Large intestine (tissue), 12 donors: ENCODE measurements around the gene TP53TG3. TPM values are rescaled to one million over a fixed set of nuclear protein-coding genes. Genes with fewer than 3 reads are reported as not detected.
"Not testable (repeated sequence)": the region's sequence is repeated elsewhere in the genome, so short reads cannot be mapped to it uniquely, and the experiment has no call there.

Experiments used
- DNase-seq, 2 donors: peaks; one replicate each; pipeline versions ENCODE4 v3.0.0 to v3.0.0-alpha.2; 2013
- H3K27ac ChIP-seq: one replicate; pipeline ENCODE4 v1.5.1; 2013; ENCODE audit warnings: low read length
- H3K27me3 ChIP-seq: 2 replicates; pipeline ENCODE4 v1.6.1; 2013; ENCODE audit warnings: low read length; ENCODE audit not compliant: control insufficient read depth, insufficient read depth
- H3K36me3 ChIP-seq: 2 replicates; pipeline ENCODE4 v1.6.1; 2013; ENCODE audit warnings: low read length; ENCODE audit not compliant: control insufficient read depth, insufficient read depth
- H3K4me1 ChIP-seq: one replicate; pipeline ENCODE4 v1.6.1; 2013; ENCODE audit warnings: low read length; ENCODE audit not compliant: control insufficient read depth, insufficient read depth
- H3K4me3 ChIP-seq: one replicate; pipeline ENCODE4 v1.5.1; 2013; ENCODE audit warnings: low read length
- H3K9me3 ChIP-seq: one replicate; pipeline ENCODE4 v1.6.1; 2013; ENCODE audit warnings: mild to moderate bottlenecking, low read depth, low read length, moderate library complexity; ENCODE audit not compliant: control insufficient read depth
- WGBS: methylation state at CpG from one replicate; pipeline ENCODE4 v1.1.5; 2013; ENCODE audit warnings: low lambda C conversion rate; ENCODE audit not compliant: insufficient coverage; 5-methylcytosine and 5-hydroxymethylcytosine counted together
- long read RNA-seq, 11 donors: transcript quantifications; one replicate each; lab custom pipeline, GENCODE V29; 2026
- polyA plus RNA-seq: library from polyadenylated mRNA; unstranded; fragments of 120-200 nt; gene quantifications from one replicate; pipeline ENCODE4 v1.2.1, GENCODE V29; 2013

TP53TG3 gene, protein sequence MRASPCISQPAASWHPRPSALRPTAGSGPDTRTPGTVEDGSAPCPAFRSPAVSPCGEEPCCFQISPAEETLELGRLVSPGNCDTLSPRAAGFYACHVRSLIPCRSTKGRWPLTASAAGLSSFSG
- not detected for polyA plus RNA-seq
- long read RNA-seq, donor 1 = 0 reads
- long read RNA-seq, donor 2 = 0 reads
- long read RNA-seq, donor 3 = 0 reads
- long read RNA-seq, donor 4 = 0 reads
- long read RNA-seq, donor 5 = 0 reads
- long read RNA-seq, donor 6 = 0 reads
- long read RNA-seq, donor 7 = 0 reads
- long read RNA-seq, donor 8 = 0 reads
- long read RNA-seq, donor 9 = 0 reads
- long read RNA-seq, donor 10 = 0 reads
- long read RNA-seq, donor 11 = 0 reads

DNA sequence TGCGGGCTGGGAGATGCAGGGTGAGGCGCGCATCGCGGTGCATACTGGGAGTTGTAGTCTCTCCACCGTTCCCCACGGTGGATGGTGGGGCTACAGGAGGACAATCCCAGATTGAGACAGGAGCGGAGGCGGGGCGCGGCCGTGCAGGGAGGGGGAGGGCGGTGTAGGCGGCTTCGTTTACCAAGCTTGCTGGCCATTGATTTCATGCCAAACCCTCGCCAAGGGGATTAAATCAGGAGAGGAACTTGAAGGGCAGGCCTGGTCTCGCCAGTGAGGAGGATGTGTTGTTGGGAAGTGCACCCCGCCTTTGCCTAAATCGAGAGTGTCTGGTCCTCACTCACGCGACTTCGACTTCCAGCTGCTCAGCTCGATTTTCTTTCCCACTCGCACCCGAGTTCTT is at the start of gene TP53TG3:
TSS of gene TP53TG3 (minus strand) at position 101 of the 400 bp plus-strand sequence. CDS start at position 33, 68 bp downstream.
- not testable (repeated sequence) for H3K27ac ChIP-seq, DNase-seq, H3K27me3 ChIP-seq, H3K9me3 ChIP-seq, H3K4me3 ChIP-seq, H3K36me3 ChIP-seq, H3K4me1 ChIP-seq
- no CpG with 5 or more reads among the region's 25 CpGs for WGBS

DNA sequence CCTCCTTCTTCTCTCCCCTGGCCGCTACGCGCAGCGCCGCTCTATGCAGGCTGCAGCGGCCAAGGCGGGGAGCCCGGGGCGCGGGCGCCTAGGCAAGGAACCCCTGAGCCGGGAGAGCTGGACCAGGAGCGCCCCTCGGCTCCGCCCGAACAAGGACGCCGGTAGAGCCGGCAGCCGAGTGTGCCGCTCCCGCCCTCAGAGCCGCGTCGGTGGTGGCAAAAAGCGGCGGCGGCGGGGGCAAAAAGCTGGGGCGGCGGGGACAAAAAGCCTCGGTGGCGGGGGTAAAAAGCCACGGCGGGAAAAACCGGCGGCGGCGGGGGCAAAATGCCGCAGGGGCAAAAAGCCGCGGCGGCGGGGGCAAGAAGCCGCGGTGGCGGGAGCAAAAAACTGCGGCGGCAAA is 25.1 kb downstream of the TP53TG3 start:
- no CpG with 5 or more reads among the region's 49 CpGs for WGBS

DNA sequence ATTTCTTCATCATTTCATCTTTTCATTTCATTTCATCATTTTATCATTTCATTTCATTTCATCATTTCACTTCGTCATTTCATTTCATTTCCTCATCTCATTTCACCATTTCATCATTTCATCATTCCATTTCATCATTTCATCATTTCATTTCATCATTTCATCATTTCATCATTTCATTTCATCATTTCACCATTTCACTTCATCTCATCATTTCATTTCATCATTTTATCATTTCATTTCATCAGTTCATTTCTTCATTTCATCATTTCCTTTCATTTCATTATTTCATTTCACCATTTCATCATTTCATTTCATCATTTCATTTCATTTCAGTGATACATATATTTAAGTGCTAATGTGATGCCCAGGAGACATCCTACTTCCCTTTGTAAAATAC is 28.4 kb downstream of the TP53TG3 start:
- H3K27me3 ChIP-seq, DNase-seq, H3K4me3 ChIP-seq, H3K9me3 ChIP-seq, H3K27ac ChIP-seq, H3K36me3 ChIP-seq, H3K4me1 ChIP-seq: not testable (repeated sequence)
- WGBS = no CpG with 5 or more reads among the region's 1 CpG

More for the DNA sequence above, 25.1 kb downstream of the TP53TG3 start:
- not testable (repeated sequence) for H3K4me1 ChIP-seq, DNase-seq, H3K4me3 ChIP-seq, H3K9me3 ChIP-seq, H3K36me3 ChIP-seq, H3K27me3 ChIP-seq, H3K27ac ChIP-seq

DNA sequence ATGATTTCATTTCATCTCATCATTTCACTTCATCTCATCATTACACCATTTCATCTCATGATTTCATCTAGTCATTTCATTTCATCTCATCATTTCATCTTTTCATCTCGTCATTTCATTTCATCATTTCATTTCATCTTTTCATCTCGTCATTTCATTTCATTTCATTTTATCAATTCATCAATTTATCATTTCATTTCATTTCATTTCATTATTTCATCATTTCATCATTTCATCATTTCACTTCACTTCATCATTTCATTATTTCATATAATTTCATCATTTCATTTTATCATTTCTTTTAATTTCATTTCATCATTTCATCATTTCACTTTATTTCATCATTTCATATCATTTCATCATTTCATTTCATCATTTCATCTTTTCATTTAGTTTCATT is 29.2 kb downstream of the TP53TG3 start:
- H3K27ac ChIP-seq, H3K9me3 ChIP-seq, H3K4me3 ChIP-seq, DNase-seq, H3K36me3 ChIP-seq, H3K4me1 ChIP-seq, H3K27me3 ChIP-seq: not testable (repeated sequence)
- WGBS = no CpG with 5 or more reads among the region's 2 CpGs

- not testable (repeated sequence) for H3K4me3 ChIP-seq, H3K36me3 ChIP-seq, DNase-seq, H3K27ac ChIP-seq, H3K27me3 ChIP-seq, H3K9me3 ChIP-seq, H3K4me1 ChIP-seq
- no CpG with 5 or more reads among the region's 2 CpGs for WGBS
Observed at GRCh38 chr16:32646177-32646576, 29.8 kb downstream of the TP53TG3 start.

GRCh38 chr16:32645278-32645908 is 30.6 kb downstream of the TP53TG3 start:
- not testable (repeated sequence) for H3K4me3 ChIP-seq

GRCh38 chr16:32644715-32645114 is 31.2 kb downstream of the TP53TG3 start:
- not testable (repeated sequence) for DNase-seq, H3K36me3 ChIP-seq, H3K4me3 ChIP-seq, H3K4me1 ChIP-seq, H3K27me3 ChIP-seq, H3K27ac ChIP-seq, H3K9me3 ChIP-seq
- WGBS = 13% methylated on average over 1 of the region's 1 CpG

More at GRCh38 chr16:32645278-32645908, 30.6 kb downstream of the TP53TG3 start:
- not testable (repeated sequence) for H3K9me3 ChIP-seq, H3K27me3 ChIP-seq, H3K27ac ChIP-seq, H3K4me1 ChIP-seq, H3K36me3 ChIP-seq
- WGBS = 68% methylated on average over 5 of the region's 6 CpGs
- DNase-seq = peak in 1 of 2 donors; percentile 3

DNA sequence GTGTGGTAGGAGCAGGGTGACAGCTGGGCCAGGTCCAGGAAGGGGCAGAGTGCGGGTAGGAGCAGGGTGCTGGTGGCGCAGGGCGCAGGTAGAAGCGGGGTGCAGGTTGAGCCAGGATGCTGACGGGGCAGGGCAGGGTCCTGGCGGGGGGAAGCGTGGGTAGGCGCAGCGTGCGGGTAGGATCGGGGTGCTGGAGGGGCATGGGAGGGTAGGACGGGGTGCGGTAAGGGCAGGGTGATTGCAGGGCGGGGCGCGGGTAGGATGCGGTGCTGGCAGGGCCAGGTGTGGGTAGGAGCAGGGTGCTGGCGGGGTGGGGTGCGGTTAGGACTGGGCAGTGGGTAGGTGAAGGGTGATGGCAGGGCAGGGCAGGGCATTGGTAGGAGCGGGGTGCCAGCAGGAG is 38.4 kb downstream of the TP53TG3 start:
- not testable (repeated sequence) for H3K36me3 ChIP-seq, H3K27ac ChIP-seq, H3K27me3 ChIP-seq, H3K4me1 ChIP-seq, H3K9me3 ChIP-seq, DNase-seq, H3K4me3 ChIP-seq
- no CpG with 5 or more reads among the region's 20 CpGs for WGBS

- not testable (repeated sequence) for H3K27ac ChIP-seq, H3K4me3 ChIP-seq, H3K9me3 ChIP-seq, H3K27me3 ChIP-seq, H3K4me1 ChIP-seq, H3K36me3 ChIP-seq, DNase-seq
- no CpG with 5 or more reads among the region's 8 CpGs for WGBS
Observed at GRCh38 chr16:32632096-32632495, 43.9 kb downstream of the TP53TG3 start.
